ENCODE data around the gene SUSD1. TPM values are rescaled to one million over a fixed set of nuclear protein-coding genes. Genes with fewer than 3 reads are reported as not detected.

Gene SUSD1
- total and polyA plus RNA-seq, 2 experiments from 2014 or later, result 4.2 to 8.4 TPM

GRCh38 chr9:112065806-112066606 is 109.1 kb downstream of the SUSD1 start:
- Histone ChIP-seq H3K27me3 (replicated peaks; ENCODE audit: insufficient read depth) (no peaks in the 10 kb centered on the region), H3K9ac (no peak overlapping the region), H3K4me3 (no peak overlapping the region), H4K20me1 (ENCODE audit: insufficient read depth) (no peaks in the 10 kb centered on the region), H3K4me2 (ENCODE audit: unreplicated experiment) (no peak overlapping the region), H3K9me2 (ENCODE audit: insufficient read depth) (no peaks in the 10 kb centered on the region), H3K79me2 (ENCODE audit: insufficient read depth) (no peaks in the 10 kb centered on the region), H2AFZ (no peak overlapping the region), H3K36me3 (ENCODE audit: low read depth) (no peaks in the 10 kb centered on the region), H3K27ac (no peak overlapping the region), H3F3A (ENCODE audit: insufficient read depth) (peaks cover 11% of the 10 kb centered on the region), H3K4me1 (ENCODE audit: insufficient read depth) (peaks cover 12% of the 10 kb centered on the region), H3K9me3 (ENCODE audit: low read depth) (no peaks in the 10 kb centered on the region)
- in situ Hi-C loops (cut with MboI), result no loop called here
- WGBS, 2 experiments (ENCODE audit: low coverage in 1 of 2, low lambda C conversion rate in 2 of 2, missing lambda C conversion rate in 2 of 2), result 87 to 91% methylated on average over 14 of the region's 14 CpGs
- peak; percentile 30 for DNase-seq
- no peak for TF ChIP-seq EZH2phosphoT487 (IDR thresholded peaks at IDR 0.05; ENCODE audit: insufficient read depth, low read depth)
- TF ChIP-seq EZH2 (IDR thresholded peaks at IDR 0.05; ENCODE audit: insufficient read depth, poor library complexity, severe bottlenecking), result no peak

GRCh38 chr9:112064871-112065270 is 110.2 kb downstream of the SUSD1 start:
- no peak overlapping the region for H2AFZ ChIP-seq
- H3K4me3 ChIP-seq, result no peak overlapping the region
- no peak for DNase-seq
- no peak overlapping the region for H3K4me2 ChIP-seq (ENCODE audit: unreplicated experiment)
- H3K9me2 ChIP-seq (ENCODE audit: insufficient read depth), result no peaks in the 10 kb centered on the region
- no peaks in the 10 kb centered on the region for H3K9me3 ChIP-seq (ENCODE audit: low read depth)
- H3K27ac ChIP-seq, result no peak overlapping the region
- H3K4me1 ChIP-seq (ENCODE audit: insufficient read depth), result peaks cover 23% of the 10 kb centered on the region
- H3K79me2 ChIP-seq (ENCODE audit: insufficient read depth), result no peaks in the 10 kb centered on the region
- in situ Hi-C loops (cut with MboI), result no loop called here
- H3K9ac ChIP-seq, result no peak overlapping the region
- no peaks in the 10 kb centered on the region for H3K36me3 ChIP-seq (ENCODE audit: low read depth)
- no peaks in the 10 kb centered on the region for H4K20me1 ChIP-seq (ENCODE audit: insufficient read depth)
- H3K27me3 ChIP-seq (replicated peaks; ENCODE audit: insufficient read depth), result no peaks in the 10 kb centered on the region
- 96% methylated on average over 5 of the region's 5 CpGs for WGBS, 2 experiments (ENCODE audit: low coverage in 1 of 2, low lambda C conversion rate in 2 of 2, missing lambda C conversion rate in 2 of 2)
- TF ChIP-seq EZH2 (IDR thresholded peaks at IDR 0.05; ENCODE audit: insufficient read depth, poor library complexity, severe bottlenecking) (no peak), EZH2phosphoT487 (IDR thresholded peaks at IDR 0.05; ENCODE audit: insufficient read depth, low read depth) (no peak)
- H3F3A ChIP-seq (ENCODE audit: insufficient read depth), result peaks cover 23% of the 10 kb centered on the region

- Histone ChIP-seq H2AFZ (no peak overlapping the region), H4K20me1 (ENCODE audit: insufficient read depth) (no peaks in the 10 kb centered on the region), H3K9ac (no peak overlapping the region), H3K27ac (no peak overlapping the region; the same call in 1 of the 2 replicates), H3F3A (ENCODE audit: insufficient read depth) (peaks cover 34% of the 10 kb centered on the region), H3K4me3 (no peak overlapping the region), H3K36me3 (ENCODE audit: low read depth) (no peaks in the 10 kb centered on the region), H3K4me2 (ENCODE audit: unreplicated experiment) (no peak overlapping the region), H3K9me2 (ENCODE audit: insufficient read depth) (no peaks in the 10 kb centered on the region), H3K79me2 (ENCODE audit: insufficient read depth) (no peaks in the 10 kb centered on the region), H3K4me1 (ENCODE audit: insufficient read depth) (peaks cover 32% of the 10 kb centered on the region), H3K27me3 (replicated peaks; ENCODE audit: insufficient read depth) (no peaks in the 10 kb centered on the region), H3K9me3 (ENCODE audit: low read depth) (no peaks in the 10 kb centered on the region)
- in situ Hi-C loops (cut with MboI), result no loop called here
- DNase-seq, result no peak
- TF ChIP-seq EZH2phosphoT487 (IDR thresholded peaks at IDR 0.05; ENCODE audit: insufficient read depth, low read depth) (no peak), EZH2 (IDR thresholded peaks at IDR 0.05; ENCODE audit: insufficient read depth, poor library complexity, severe bottlenecking) (no peak)
- WGBS, 2 experiments (ENCODE audit: low coverage in 1 of 2, low lambda C conversion rate in 2 of 2, missing lambda C conversion rate in 2 of 2), result 85 to 92% methylated on average over 4 of the region's 4 CpGs
These were observed 111.5 kb downstream of the SUSD1 start for GRCh38 chr9:112063586-112063985.

- TF ChIP-seq EZH2 (IDR thresholded peaks at IDR 0.05; ENCODE audit: insufficient read depth, poor library complexity, severe bottlenecking) (no peak), EZH2phosphoT487 (IDR thresholded peaks at IDR 0.05; ENCODE audit: insufficient read depth, low read depth) (no peak)
- DNase-seq, result peak; percentile 31
These were observed 111.9 kb downstream of the SUSD1 start for GRCh38 chr9:112063151-112063550.

More at GRCh38 chr9:112063151-112063550, 111.9 kb downstream of the SUSD1 start:
- Histone ChIP-seq H3K4me2 (ENCODE audit: unreplicated experiment) (no peak overlapping the region), H3K4me3 (no peak overlapping the region), H3K27ac (peak overlapping the region; percentile 1; the same call in 1 of the 2 replicates), H3K27me3 (replicated peaks; ENCODE audit: insufficient read depth) (no peaks in the 10 kb centered on the region), H3K79me2 (ENCODE audit: insufficient read depth) (no peaks in the 10 kb centered on the region), H4K20me1 (ENCODE audit: insufficient read depth) (no peaks in the 10 kb centered on the region), H2AFZ (no peak overlapping the region), H3K9ac (no peak overlapping the region), H3K9me3 (ENCODE audit: low read depth) (no peaks in the 10 kb centered on the region), H3K4me1 (ENCODE audit: insufficient read depth) (peaks cover 32% of the 10 kb centered on the region), H3K36me3 (ENCODE audit: low read depth) (no peaks in the 10 kb centered on the region), H3F3A (ENCODE audit: insufficient read depth) (peaks cover 38% of the 10 kb centered on the region), H3K9me2 (ENCODE audit: insufficient read depth) (no peaks in the 10 kb centered on the region)
- in situ Hi-C loops (cut with MboI), result no loop called here
